ENCODE measurements around the gene ABCB9.
"Not testable (repeated sequence)": the region's sequence is repeated elsewhere in the genome, so short reads cannot be mapped to it uniquely, and the experiment has no call there.

The ABCB9 gene

DNA sequence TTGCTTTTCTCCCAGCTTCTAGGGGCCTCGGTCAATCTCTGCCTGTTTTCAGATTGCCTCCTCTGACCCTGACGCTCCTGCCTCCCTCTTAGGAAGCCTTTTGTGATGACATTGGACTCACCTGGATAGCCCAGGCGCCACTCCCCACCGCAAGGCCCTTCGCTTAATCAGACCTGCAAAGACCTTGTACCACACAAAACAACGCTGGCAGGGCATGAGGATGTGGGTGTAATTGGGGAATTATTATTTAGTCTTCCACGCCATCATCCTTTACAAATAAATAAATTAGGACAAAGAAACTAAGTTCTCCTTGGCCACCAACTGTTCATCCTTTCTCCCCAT, 62.6 kb downstream of the ABCB9 start:
- no peak for DNase-seq (ENCODE audit: extremely low read depth in 1 of 2, low read depth in 1 of 2)

DNA sequence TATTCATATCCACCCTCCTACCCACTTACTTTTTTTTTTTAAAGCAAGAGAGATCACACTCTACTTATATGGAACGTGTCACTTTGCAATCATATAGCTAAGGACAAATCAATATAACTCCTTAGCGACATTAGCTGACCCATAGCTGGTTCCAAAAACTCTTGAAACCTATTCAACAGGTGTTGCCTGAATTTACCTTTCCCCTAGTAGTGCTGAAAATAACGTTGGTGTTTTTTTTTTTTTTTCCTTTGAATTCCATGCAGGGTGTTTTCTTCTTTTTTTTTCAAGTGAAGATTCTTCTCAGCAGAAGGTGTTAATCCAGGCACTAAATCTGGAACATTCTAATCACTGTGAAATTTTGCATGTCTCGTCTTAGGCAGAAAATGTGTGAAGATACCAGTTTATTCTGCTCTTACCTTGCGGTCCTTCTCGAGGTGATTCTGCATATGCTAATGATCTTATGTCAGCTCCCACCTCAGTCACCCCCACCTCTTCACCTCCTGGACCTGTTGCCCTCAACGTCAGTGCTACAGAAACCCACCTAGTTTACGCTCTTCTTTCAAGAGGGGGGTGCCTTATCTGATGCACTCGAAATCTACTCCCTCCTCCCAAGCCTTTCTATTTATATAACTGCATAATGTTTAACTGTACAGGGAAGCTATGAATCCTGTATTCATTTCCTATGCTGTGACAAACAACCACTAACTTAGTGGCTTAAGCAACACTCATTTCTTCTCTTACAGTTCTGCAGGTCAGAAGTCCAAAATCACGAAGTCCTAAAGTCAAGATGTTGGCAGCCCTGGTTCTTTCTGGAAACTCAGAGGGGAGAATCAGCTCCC, 63.2 kb downstream of the ABCB9 start:
- no peak for DNase-seq (ENCODE audit: extremely low read depth in 1 of 2, low read depth in 1 of 2)

DNA sequence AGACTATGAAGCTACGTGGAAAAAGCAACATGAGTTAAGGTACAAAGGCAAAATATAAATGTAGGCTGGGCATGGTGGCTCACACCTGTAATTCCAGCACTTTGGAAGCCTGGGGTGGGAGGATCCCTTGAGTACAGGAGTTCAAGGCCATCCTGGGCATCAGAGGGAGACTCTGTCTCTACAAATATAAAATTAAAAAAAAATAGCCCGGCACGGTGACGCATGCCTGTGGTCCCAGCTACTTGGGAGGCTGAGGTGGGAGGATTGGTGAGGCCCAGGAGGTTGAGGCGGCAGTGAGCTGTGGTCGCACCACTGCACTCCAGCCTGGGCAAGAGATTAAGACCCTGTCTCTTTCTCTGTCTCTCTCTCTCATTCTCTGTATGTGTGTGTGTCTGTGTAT, 66.4 kb downstream of the ABCB9 start:
- DNase-seq (ENCODE audit: extremely low read depth in 1 of 2, low read depth in 1 of 2): no peak

DNA sequence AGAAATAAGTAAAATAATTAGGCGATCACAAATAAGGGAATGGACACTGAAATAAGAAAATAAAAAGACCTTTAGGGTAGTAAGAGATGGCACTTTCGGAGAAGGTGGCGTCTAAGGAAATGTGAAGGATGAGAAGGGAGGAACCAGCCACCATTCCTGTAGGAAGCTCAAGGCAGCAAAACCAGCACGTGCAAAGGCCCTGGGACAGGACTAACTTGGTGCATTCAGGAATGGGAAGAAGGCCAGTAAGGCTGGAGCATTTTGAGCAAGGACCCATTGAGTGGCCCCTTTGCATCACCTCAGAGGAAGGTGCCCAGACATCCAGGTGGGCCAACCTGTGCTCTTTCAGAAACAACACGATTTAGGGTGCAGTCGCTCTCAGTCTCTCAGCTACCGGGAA, 69.6 kb downstream of the ABCB9 start:
- DNase-seq (ENCODE audit: extremely low read depth in 1 of 2, low read depth in 1 of 2): no peak

DNA sequence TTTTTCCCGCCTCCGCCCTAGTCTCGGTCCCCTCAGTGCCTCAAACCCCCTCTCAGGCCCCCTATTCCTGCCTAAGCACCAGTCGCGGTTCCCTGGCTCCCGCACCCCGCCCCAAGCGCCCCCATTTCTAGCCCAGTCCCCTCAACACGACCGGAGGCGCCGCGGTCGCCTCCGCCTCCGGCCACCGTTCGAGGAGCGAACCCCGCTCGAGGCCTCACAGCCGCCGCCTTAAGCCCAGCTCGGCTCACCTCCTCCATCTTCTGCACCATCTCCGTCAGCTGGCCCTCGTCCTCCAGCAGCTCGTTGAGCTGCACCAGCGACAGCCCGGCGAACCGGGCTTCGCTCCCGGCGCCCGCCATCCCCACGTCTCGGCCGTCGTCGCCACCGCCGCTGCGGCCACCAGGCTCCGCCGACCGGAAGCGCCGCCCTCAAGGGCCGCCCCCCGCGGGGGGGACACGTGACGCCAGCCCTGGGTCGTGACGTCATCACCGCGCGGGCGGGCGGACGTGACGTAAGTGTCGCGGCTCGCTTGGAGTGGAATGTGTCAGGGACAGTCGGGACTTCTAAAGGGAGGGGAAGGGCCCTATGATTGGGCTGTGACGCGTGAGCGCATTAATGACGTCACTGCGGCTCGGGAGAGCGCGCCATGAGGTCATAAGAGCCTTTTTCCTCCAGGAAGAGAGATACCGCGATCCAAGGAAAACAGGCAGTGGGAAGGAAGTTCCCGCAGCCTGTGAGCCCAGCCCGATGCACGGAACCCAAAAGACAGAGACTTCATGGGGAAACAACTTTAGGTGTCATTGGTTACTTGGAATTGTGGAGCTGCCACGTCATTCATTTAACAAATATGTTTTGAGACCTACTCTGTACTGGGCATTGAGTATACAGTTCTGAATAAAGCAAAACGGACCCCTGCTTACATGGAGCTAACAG, 70.3 kb downstream of the ABCB9 start, which contains the start of gene VPS37B:
TSS of gene VPS37B (minus strand) at position 421 of the 933 bp plus-strand sequence. CDS start at position 359, 62 bp downstream.
- DNase-seq (ENCODE audit: extremely low read depth in 1 of 2, low read depth in 1 of 2): peak; percentile 66 to 67

DNA sequence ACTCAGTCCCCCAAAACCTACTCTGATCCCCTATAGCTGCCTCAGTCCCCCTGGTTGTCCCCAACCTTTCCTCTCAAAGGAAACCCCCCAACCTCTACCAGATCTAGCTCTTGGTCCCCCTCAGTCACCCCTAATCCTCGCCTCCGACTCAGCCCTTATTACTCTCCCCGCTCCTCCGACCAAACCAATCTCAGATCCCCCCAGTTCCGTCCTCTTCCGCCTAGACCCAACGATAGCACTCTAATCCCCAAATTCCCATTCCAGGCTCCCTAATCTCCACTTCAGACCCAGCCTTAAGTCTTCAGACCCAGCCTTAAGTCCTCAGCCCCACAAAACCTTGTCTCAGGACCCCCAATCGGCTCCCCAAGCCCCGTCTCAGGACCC, 71.0 kb downstream of the ABCB9 start:
- no peak for DNase-seq (ENCODE audit: extremely low read depth in 1 of 2, low read depth in 1 of 2)

DNA sequence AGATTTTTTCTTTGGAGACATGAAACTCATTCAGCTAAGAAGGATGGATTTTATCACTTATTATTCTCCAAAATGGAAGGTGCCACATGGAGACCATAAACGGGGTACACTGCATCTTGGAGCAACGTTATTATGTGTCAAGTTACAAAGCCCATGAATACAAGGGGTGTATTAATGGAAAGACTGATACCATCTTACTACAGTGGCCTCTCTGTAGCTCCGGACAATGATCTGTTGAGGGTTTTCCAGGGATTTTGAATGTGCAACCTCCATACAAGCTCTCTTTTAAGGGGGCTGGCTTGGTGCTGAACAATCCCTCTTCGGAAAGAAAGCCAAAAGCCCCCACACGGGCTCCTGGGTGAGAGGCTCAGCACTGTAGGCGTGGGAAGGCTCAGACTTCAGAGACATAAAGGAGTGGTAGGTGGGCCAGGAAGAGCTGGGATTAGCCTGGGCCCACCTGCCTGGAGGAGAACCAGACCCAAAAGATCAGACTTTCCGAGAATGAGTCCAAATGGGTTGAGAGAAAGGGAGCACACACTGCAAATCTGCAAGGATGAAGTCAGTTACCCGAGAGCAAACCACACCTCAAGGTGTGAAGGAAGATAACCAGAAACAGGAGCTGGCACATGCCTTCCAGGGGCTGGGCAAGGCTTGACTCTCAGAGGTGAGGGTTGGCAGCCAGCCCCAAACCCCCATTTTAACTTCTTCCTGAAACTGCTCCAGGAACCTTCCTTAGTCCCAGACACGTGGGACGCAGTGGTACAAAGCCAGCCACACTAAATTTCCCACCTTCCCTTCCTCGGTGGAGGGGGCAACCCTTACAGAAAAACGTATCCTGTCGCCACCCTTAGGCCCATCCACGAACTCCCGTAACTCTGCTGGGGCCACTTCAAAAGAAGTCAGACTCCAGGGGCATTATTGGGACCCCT, 71.8 kb downstream of the ABCB9 start:
- DNase-seq (ENCODE audit: extremely low read depth in 1 of 2, low read depth in 1 of 2): no peak

DNA sequence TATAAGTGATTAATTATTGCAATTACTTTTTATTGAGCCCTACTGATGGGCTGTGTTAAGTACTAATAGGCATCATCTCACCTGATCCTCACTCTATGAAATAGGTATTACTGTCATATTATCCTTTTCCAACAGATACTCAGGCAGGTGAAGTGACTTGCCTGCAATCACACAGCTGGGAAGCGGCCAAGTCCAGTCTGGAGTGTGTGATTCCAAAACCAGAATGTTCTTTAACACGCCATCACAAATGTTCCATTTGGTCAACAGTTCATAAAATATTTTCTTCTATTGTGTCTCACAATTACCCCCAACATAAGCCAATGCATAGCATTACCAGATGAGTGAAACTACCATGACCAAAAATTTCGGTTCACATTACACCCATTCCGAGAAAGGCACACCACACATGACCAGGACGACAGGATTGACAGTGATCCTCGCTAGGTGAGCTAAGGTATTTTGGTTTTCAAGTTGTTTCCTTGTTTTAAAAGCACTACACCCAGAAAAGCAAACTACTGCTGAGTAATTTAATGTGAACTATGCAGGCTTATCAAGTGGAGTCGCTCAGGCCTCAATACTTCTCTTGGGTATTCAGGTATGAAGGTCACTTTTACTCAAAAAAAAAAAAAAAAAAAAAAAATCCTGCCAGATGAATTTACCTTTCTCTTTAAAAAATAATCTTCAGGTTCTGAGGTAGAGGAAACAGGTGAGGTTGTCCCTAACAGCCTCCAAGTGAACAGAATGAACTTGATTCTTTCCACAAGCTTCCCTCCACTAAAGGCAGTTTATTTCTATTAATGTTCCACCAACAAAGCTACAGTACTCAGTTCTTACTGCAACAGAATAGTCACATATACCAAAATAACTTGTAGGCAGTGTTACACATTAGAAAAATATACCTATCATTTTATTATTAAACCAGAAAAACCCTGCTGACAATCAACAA, 72.8 kb downstream of the ABCB9 start:
- DNase-seq (ENCODE audit: extremely low read depth in 1 of 2, low read depth in 1 of 2): no peak

DNA sequence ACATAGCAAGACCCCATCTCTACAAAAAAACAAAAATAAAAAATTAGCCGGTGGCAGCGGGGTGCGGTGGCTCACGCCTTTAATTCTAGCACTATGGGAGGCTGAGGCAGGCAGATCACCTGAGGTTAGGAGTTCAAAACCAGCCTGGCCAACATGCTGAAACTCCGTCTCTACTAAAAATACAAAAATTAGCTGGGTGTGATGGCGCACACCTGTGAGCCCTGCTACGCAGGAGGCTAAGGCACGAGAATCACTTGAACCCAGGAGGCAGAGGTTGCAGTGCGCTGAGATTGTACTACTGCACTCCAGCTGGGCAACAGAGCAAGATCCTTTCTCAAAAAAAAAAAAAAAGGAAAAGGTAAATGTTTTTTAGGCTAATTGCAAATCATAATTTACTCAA, 73.5 kb downstream of the ABCB9 start:
- not testable (repeated sequence) for DNase-seq (ENCODE audit: extremely low read depth in 1 of 2, low read depth in 1 of 2)

DNA sequence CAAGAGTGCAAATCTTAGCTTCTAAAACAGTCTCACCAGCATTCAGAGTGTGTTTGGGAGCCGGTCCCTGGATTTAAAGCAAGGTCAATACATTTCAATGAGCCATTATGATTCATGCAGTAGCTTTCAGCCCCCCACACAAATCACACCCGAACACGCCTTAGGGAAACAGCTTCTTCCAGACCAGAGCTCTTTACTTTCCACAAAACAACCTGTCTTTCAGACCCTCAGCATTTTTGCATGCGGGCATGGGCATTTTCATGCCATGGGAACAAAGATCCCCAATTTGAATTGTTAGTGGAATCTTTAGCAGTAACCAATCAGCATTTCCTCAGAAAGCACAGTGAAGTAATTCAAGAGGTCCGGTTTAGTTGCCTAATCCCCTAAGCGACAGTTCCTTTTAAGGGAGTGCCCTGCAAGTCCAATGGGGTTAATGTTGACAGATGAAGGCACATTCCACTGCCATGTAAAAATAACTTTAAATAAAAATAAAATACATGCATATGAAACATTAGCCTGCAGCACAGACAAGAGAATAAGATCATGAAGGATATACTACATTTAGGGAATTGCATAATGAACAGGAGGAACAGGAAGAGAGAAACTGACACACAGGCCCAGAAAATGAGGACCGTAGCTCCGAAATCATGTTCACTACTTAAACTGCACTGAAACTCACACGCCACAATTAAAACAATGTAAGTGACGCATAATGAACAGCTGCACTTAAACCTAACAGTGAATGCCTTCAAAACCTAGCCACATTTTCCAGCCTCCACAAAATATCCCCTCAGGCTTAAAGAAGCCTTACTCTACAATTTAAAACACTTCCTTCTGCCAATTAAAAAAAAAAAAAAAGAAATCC, 74.4 kb downstream of the ABCB9 start:
- no peak for DNase-seq (ENCODE audit: extremely low read depth in 1 of 2, low read depth in 1 of 2)

DNA sequence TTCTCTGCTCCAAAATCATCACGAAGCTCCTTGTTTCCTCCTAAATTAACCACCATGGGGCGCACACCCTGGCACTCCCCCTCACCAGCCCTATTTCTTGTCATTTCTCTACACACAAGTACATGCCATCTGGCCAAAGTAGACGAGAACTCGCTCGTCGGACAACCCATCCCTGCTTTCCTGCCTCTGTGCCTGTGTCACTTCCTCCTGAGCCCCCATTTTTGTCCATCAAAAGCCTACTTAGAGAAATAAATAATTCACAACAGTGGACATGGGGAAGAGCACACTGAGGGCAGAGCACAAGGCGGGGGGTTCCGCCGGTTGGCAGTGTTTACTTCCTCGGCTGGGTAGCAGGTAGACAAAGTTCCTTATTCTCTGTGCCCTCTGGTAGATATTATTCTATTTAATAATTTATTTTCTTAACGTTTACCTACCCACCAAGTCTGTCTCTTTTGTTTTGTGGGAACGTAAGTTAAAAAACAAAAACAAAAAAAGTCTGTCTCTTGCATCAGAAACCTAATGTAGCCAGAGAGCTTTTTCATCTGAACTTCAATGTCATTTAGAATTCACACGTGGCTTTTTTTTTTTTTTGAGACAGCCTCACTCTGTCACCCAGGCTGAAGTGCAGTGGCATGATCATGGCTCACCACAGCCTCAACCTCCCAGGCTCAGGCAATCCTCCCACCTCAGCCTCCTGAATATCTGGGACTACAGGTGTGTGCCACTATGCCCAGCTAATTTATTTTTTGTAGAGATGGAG, 76.3 kb downstream of the ABCB9 start:
- no peak for DNase-seq (ENCODE audit: extremely low read depth in 1 of 2, low read depth in 1 of 2)

DNA sequence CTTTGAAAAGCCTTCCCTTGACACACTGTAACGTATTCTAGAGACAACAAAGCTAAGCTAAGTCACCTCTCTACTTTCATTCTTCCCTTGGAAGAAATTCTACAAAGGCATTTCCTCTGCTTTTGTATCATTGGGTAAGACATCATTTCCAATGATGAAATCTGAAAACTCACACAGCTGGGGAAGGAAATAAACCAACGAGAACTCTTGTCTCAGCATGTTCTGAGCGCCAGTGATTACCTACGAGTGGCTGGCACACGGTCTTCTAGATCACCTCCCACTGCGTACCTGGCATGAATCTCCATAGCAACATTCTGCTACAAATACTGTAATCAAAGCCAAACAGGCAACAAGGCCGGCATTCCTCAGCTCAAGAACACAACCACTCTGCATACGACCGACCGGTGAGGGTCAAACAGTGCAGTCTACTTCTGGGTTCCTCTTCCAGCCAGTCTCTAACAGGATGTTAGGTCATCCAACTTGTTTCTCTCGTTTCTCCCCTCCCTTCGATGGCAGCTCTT, 78.0 kb downstream of the ABCB9 start:
- no peak for DNase-seq (ENCODE audit: extremely low read depth in 1 of 2, low read depth in 1 of 2)

DNA sequence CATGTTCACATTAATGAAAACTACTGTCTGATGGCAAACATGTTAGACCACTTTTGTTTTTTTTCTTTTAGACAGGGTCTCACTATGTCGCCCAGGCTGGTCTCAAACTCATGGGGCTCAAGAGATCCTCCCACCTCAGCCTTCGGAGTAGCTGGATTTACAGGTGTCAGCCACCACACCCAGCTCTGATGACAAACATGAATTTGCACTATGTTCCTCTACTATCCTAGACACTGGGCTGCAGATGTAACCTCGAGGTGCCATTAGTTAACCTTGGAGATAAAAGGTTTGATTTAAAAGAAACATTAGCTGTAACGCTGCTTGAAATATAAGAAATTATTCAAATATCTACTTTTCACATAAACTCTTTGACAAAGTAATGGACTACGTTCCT, 78.4 kb downstream of the ABCB9 start:
- DNase-seq (ENCODE audit: extremely low read depth in 1 of 2, low read depth in 1 of 2): no peak

DNA sequence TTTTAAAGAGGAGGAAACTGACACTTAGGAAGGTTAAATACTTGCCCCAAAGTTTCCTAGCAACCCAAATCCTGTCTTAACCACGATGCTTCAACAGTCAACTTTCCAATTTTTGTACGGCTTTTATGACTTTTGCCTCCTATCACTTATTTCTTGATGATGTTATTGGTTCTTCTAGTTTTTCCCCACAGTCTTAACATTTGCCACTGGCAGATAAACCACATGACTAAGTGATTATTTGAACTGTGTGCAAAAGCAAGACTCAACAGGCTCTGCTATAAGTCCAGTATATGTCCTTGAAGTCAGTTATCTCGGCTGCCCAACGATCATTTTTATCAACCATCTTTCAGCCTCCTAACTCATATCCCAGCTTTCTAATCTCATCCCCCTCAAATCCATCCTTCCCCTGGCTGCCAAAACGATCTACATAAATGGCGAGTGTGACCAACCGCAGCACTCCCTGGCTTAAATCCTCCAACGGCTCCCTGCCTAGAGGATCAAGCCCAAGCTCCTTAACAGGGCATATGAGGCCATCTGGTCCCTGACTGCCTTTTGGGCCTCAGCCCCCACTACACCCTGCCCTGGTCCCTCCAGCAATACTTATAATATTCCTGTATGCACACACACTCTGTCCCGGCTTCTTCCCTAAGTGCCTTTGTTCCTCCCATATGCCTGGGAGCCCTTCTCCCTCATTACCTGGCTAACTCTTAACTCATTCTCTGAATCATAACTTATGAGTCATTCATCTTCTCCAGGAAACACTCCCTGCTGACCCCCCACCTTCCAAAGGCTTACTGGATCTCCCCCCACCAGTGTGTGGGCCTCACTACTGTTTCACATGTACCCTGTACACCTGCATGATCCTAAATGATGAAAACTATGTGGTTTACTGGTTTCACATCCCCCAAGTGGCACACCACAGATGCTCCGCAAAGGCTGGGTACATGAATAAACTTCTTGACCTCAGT, 79.1 kb downstream of the ABCB9 start:
- peak; percentile 47 to 71 for DNase-seq (ENCODE audit: extremely low read depth in 1 of 2, low read depth in 1 of 2)

DNA sequence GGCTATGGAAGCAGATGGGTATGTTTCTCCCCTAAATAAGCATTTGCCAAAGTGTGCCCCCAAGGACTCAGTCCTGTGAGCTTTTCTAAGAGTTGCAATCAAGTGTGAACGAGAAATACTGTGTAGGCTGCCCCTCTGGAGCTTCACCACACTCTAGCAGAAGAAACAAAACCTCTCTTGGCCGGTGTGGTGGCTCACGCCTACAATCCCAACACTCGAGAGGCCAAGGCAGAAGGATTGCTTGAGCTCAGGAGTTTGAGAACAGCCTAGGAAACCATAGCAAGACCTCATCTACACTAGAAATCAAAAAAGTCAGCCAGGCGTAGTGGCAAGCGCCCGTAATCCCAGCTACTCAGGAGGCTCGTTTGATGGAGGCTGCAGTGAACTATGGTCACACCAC, 80.1 kb downstream of the ABCB9 start:
- DNase-seq (ENCODE audit: extremely low read depth in 1 of 2, low read depth in 1 of 2): no peak

DNA sequence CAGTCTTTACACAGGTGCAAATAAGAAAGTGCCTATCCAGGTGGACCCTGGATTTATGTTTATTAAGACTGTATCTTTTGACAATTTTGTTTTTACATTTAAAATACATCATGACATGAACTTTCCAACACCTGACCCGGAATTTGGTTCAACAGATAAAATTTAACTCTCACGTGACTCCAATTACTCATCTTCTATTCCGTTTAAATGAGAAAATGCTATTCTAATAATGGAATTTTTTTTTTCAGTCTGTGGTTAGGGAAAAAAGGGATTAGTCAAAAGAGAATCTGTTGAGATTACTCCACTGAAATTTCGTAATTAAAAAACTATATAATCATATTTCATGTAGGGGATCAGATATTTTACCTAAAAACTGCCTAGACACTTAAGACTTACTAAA, 81.4 kb downstream of the ABCB9 start:
- DNase-seq (ENCODE audit: extremely low read depth in 1 of 2, low read depth in 1 of 2): no peak

All from stimulated activated CD8-positive, alpha-beta memory T cell treated with anti-CD3 and anti-CD28 coated beads, Interleukin-7, amount 100 ng/mL, for 48 hours (primary cell).